ENCODE results near the gene ERG28.
"Not testable (repeated sequence)": the region's sequence is repeated elsewhere in the genome, so short reads cannot be mapped to it uniquely, and the experiment has no call there.

Gene ERG28

GRCh38 chr14:75700295-75700694 is 39.6 kb upstream of the ERG28 start:
- DNase-seq (ENCODE audit: low read depth): no peak
- H3K4me3 ChIP-seq (ENCODE audit: low read length): no peak overlapping the region
- TF ChIP-seq, protein P1, sequence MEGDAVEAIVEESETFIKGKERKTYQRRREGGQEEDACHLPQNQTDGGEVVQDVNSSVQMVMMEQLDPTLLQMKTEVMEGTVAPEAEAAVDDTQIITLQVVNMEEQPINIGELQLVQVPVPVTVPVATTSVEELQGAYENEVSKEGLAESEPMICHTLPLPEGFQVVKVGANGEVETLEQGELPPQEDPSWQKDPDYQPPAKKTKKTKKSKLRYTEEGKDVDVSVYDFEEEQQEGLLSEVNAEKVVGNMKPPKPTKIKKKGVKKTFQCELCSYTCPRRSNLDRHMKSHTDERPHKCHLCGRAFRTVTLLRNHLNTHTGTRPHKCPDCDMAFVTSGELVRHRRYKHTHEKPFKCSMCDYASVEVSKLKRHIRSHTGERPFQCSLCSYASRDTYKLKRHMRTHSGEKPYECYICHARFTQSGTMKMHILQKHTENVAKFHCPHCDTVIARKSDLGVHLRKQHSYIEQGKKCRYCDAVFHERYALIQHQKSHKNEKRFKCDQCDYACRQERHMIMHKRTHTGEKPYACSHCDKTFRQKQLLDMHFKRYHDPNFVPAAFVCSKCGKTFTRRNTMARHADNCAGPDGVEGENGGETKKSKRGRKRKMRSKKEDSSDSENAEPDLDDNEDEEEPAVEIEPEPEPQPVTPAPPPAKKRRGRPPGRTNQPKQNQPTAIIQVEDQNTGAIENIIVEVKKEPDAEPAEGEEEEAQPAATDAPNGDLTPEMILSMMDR (conservative IDR thresholded peaks at IDR 0.05; ENCODE audit: low read depth, low read length): no peak

- TF ChIP-seq, protein P1 (conservative IDR thresholded peaks at IDR 0.05; ENCODE audit: low read depth, low read length): no peak
- DNase-seq (ENCODE audit: low read depth): no peak
- no peak overlapping the region for H3K4me3 ChIP-seq (ENCODE audit: low read length)
Measured at GRCh38 chr14:75699331-75699730, 38.7 kb upstream of the ERG28 start.

- no peak overlapping the region for H3K4me3 ChIP-seq (ENCODE audit: low read length)
- TF ChIP-seq, protein P1 (conservative IDR thresholded peaks at IDR 0.05; ENCODE audit: low read depth, low read length): no peak
- DNase-seq (ENCODE audit: low read depth): no peak
Measured at GRCh38 chr14:75697918-75698317, 37.2 kb upstream of the ERG28 start.

DNA sequence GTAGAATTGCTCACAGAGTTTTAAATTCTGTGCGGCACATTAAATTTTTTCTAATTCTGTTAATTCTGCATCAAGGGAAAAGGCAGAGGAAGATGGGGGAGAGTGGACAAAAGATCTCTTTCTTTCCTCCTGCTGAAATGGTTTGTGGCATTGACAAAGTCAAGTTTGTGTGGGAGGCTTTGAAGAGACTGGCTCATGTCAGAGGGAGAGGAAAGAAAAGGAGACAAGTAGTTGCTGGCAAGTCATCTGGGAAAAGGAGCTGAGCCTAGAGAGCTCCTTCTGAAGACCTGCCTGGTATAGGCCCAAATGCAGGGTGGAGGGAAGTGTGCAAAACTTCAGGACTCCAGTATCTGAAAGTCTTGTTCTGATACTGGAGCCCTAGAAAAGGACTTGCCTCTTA is 36.7 kb upstream of the ERG28 start:
- H3K4me3 ChIP-seq (ENCODE audit: low read length): no peak overlapping the region
- no peak for DNase-seq (ENCODE audit: low read depth)
- TF ChIP-seq, protein P1 (conservative IDR thresholded peaks at IDR 0.05; ENCODE audit: low read depth, low read length): no peak

GRCh38 chr14:75695025-75695424 is 34.3 kb upstream of the ERG28 start:
- DNase-seq (ENCODE audit: low read depth); H3K4me3 ChIP-seq (ENCODE audit: low read length): not testable (repeated sequence)

DNA sequence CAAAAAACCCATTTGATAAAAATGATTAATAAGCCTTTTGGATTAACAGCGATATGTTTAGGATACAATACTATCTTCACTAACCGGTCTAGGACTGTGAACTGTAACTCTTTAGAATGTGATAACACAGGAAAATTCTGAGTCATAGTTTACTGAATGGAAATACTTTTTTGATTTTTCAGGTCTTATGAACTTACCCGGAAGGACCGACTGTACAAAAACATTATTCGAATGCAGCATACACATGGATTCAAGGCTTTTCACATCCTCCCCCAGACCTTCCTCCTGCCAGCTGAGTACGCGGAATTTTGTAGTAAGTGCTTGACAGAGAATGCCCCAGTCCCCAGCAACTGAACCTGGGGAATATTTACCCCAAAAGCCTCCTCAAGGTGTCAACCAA is 29.3 kb upstream of the ERG28 start:
- no peak for DNase-seq (ENCODE audit: low read depth)
- TF ChIP-seq, protein P1 (conservative IDR thresholded peaks at IDR 0.05; ENCODE audit: low read depth, low read length): no peak
- no peak overlapping the region for H3K4me3 ChIP-seq (ENCODE audit: low read length)

GRCh38 chr14:75689012-75689411 is 28.3 kb upstream of the ERG28 start:
- no peak overlapping the region for H3K4me3 ChIP-seq (ENCODE audit: low read length)
- no peak for DNase-seq (ENCODE audit: low read depth)
- TF ChIP-seq, protein P1 (conservative IDR thresholded peaks at IDR 0.05; ENCODE audit: low read depth, low read length): no peak

DNA sequence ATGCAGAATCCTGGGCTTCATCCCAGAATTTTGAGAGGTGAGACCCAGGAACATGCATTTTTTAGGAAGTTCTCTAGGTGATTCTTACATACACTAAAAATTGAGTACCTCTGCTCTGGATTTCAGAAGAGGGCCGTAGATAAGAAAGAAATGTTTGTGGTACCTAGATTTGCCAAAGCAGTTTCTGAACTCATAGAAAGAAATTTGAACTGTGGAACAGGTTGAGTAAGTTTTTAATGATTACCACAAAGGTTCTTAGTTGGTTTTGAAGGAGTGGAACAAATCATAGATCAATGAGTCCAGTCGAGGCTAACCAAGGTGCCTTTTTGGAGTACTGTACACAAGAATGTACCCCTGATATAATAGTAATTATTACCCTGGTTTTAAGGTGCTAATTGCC is 25.2 kb upstream of the ERG28 start:
- DNase-seq (ENCODE audit: low read depth): no peak
- TF ChIP-seq, protein P1 (conservative IDR thresholded peaks at IDR 0.05; ENCODE audit: low read depth, low read length): no peak
- H3K4me3 ChIP-seq (ENCODE audit: low read length): no peak overlapping the region

Data from retinal pigment epithelial cell (primary cell).